GM12865 (cell line): ENCODE data around the gene GPR15LG.
A peak's percentile ranks its signal among the peaks of the same experiment; 100 is the strongest.

ENCODE experiments used
- DNase-seq: peaks from one replicate; pipeline ENCODE4 v3.0.0; 2010; ENCODE audit warnings: low read depth
- H3K4me3 ChIP-seq: 2 replicates; pipeline ENCODE4 v1.5.1; 2011; ENCODE audit warnings: mild to moderate bottlenecking, low read depth, low read length, control low read depth
- TF ChIP-seq, protein P1 (sequence below): IDR thresholded peaks from 2 replicates; pipeline ENCODE4 v1.5.1; 2011; ENCODE audit warnings: low read length, control low read depth, low read depth, inconsistent platforms; ENCODE audit not compliant: insufficient read depth; ENCODE audit errors: missing control alignments

GPR15LG gene

GRCh38 chr10:84155521-84155920 lies 18.1 kb upstream of the GPR15LG start:
- DNase-seq, result no peak
- TF ChIP-seq, protein P1, sequence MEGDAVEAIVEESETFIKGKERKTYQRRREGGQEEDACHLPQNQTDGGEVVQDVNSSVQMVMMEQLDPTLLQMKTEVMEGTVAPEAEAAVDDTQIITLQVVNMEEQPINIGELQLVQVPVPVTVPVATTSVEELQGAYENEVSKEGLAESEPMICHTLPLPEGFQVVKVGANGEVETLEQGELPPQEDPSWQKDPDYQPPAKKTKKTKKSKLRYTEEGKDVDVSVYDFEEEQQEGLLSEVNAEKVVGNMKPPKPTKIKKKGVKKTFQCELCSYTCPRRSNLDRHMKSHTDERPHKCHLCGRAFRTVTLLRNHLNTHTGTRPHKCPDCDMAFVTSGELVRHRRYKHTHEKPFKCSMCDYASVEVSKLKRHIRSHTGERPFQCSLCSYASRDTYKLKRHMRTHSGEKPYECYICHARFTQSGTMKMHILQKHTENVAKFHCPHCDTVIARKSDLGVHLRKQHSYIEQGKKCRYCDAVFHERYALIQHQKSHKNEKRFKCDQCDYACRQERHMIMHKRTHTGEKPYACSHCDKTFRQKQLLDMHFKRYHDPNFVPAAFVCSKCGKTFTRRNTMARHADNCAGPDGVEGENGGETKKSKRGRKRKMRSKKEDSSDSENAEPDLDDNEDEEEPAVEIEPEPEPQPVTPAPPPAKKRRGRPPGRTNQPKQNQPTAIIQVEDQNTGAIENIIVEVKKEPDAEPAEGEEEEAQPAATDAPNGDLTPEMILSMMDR, result no peak
- no peak overlapping the region for H3K4me3 ChIP-seq

GRCh38 chr10:84156009-84156408 lies 17.6 kb upstream of the GPR15LG start:
- no peak overlapping the region for H3K4me3 ChIP-seq
- TF ChIP-seq, protein P1, result no peak
- DNase-seq, result no peak

DNA sequence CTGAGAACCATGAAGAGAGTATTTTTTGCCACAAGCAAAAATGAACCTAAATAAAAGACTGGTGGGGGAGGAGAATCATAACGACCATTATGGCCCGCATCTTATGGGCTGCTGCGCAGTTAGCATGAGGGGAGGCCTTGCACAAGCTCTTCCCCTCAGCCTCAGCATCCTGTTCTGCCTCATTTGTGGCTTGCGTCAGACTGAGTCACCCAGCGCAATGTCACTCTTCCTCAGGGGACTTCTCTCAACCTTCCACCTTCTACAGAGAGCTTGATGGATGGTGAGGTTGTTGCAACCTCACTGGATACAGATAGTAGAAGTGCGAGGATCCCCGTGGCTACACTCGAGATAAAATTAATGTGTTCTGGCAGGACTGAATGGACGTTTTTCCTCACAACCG lies 16.8 kb upstream of the GPR15LG start:
- H3K4me3 ChIP-seq, result no peak overlapping the region
- DNase-seq, result peak; percentile 53
- TF ChIP-seq, protein P1, result no peak

- no peak overlapping the region for H3K4me3 ChIP-seq
- TF ChIP-seq, protein P1, result no peak
- DNase-seq, result no peak
These were observed 15.5 kb upstream of the GPR15LG start for GRCh38 chr10:84158061-84158460.

GRCh38 chr10:84158550-84158949 lies 15.1 kb upstream of the GPR15LG start:
- no peak for DNase-seq
- TF ChIP-seq, protein P1, result no peak

DNA sequence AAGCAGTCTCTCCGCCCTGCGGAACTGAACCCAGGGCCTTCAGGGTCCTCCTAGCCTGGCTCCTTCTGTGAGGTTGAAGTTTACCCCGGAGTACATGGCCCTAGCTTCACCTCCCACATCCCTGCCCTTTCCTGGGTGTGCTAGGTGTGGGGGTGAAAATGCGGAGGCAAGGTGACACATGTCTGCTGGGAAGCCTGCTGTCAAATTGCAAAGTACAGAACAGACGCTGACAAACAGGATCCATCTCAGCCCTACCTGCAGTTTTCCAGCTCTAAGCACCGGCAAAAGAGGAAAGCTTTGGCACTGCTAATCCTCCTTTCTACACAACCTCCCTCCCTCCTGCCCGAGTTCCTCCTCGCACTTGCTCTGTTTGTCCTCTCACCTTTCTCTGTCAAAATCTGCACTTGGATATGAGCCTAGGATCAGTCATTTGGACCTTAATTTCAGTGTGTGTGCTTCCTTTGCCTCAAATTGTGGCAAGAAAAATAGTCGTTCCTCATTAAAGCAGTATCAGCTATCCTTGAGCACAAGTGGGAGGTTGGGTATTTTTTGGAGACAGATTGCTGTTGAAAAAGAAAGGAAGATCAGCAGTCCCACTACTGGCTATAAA lies 14.4 kb upstream of the GPR15LG start:
- DNase-seq, result no peak
- no peak overlapping the region for H3K4me3 ChIP-seq
- TF ChIP-seq, protein P1, result no peak

More at GRCh38 chr10:84158550-84158949, 15.1 kb upstream of the GPR15LG start:
- no peak overlapping the region for H3K4me3 ChIP-seq
